HepG2 (cell line): Measurements from ENCODE around the gene KANK3. TPM values are rescaled to one million over a fixed set of nuclear protein-coding genes. Genes with fewer than 3 reads are reported as not detected.

Experiments used
- ATAC-seq: fragments of 200-7000 bp; cut with Tn5 transposase; 3 replicates; pipeline ENCODE4 v1.9.1; 2020; ENCODE audit warnings: mild to moderate bottlenecking, moderate library complexity
- BruUV-seq: library from RNA; stranded (reverse); fragments of 400-500 nt; replicated peaks from 2 replicates; lab custom pipeline; 2021; lab: Mats Ljungman, UMichigan
- CTCF ChIA-PET: fragments of 300-600 bp; formaldehyde crosslinking; extraction: SDS; loops from one replicate; lab custom pipeline; 2021; ENCODE audit warnings: low total read pairs, inconsistent platforms, low intra/inter-chr PET ratio; lab: Yijun Ruan, JAX
- POLR2A ChIA-PET: fragments of 350-600 bp; sonication (Branson Sonifier 250); formaldehyde crosslinking; loops from one replicate; lab custom pipeline; 2020; ENCODE audit warnings: antibody characterized with exemption, inconsistent platforms; lab: Yijun Ruan, JAX
- DNase-seq: peaks from one replicate; pipeline ENCODE4 v3.0.0-alpha.2; 2015; ENCODE audit warnings: low spot score
- FAIRE-seq: peaks from 3 replicates; lab custom pipeline; 2011; peaks lifted over from hg19 to GRCh38; lab: Jason Lieb, UNC
- H2AFZ ChIP-seq: one replicate; pipeline ENCODE4 v1.6.1; 2011; ENCODE audit warnings: low read length, inconsistent platforms
- H3K27ac ChIP-seq: fragments of 300-600 bp; 3 replicates; pipeline ENCODE4 v1.8.0; 2011; ENCODE audit warnings: mixed run types, mild to moderate bottlenecking, mixed read lengths, low read length, inconsistent platforms; ENCODE audit not compliant: insufficient read depth; ENCODE audit errors: extremely low read length
- H3K27me3 ChIP-seq, 2 experiments: fragments of 200-600 bp in 1 of 2; 2 replicates in 1 of 2; 3 replicates in 1 of 2; pipeline versions ENCODE4 v1.6.0 to v1.8.0; 2011; ENCODE audit warnings: low read length in 2 of 2, mild to moderate bottlenecking in 2 of 2, moderate library complexity in 2 of 2, inconsistent platforms in 1 of 2; ENCODE audit not compliant: insufficient read depth in 2 of 2, control insufficient read depth in 1 of 2
- H3K36me3 ChIP-seq, 2 experiments: fragments of 200-600 bp in 1 of 2; replicated peaks in 1 of 2; 2 replicates in 1 of 2; 3 replicates in 1 of 2; pipeline versions ENCODE4 v1.5.1 to v1.8.0; 2011; ENCODE audit warnings: low read length in 2 of 2, inconsistent platforms in 1 of 2; ENCODE audit not compliant: insufficient read depth in 2 of 2, control insufficient read depth in 1 of 2
- H3K4me1 ChIP-seq: 2 replicates; pipeline ENCODE4 v1.5.1; 2012; ENCODE audit warnings: low read length, inconsistent platforms; ENCODE audit not compliant: insufficient read depth
- H3K4me2 ChIP-seq: 2 replicates; pipeline ENCODE4 v1.6.0; 2011; ENCODE audit warnings: low read depth, low read length, inconsistent platforms
- H3K4me3 ChIP-seq, 3 experiments: fragments of 200-600 bp in 1 of 3; sonication (generic), shearing (Covaris generic) in 1 of 3; replicated peaks in 1 of 3; 2 replicates each; pipeline ENCODE4 v1.5.1; 2011 to 2016; ENCODE audit warnings: low read length in 3 of 3, inconsistent platforms in 2 of 3, low read depth in 2 of 3, mild to moderate bottlenecking in 2 of 3, control low read depth in 1 of 3, mixed read lengths in 1 of 3; ENCODE audit not compliant: insufficient read depth in 1 of 3
- H3K79me2 ChIP-seq: one replicate; pipeline ENCODE4 v1.6.1; 2011; ENCODE audit warnings: low read length, inconsistent platforms; ENCODE audit not compliant: insufficient read depth
- H3K9ac ChIP-seq: 2 replicates; pipeline ENCODE4 v1.6.0; 2011; ENCODE audit warnings: mild to moderate bottlenecking, low read depth, low read length, inconsistent platforms; ENCODE audit not compliant: insufficient read depth
- H3K9me3 ChIP-seq: 2 replicates; pipeline ENCODE4 v1.5.1; 2012; ENCODE audit warnings: mild to moderate bottlenecking, low read length
- H4K20me1 ChIP-seq: 2 replicates; pipeline ENCODE4 v1.6.0; 2011; ENCODE audit warnings: inconsistent platforms, mild to moderate bottlenecking, low read length, moderate library complexity; ENCODE audit not compliant: insufficient read depth
- ASH2L ChIP-seq: fragments of 300-600, 200-600 bp; sonication (generic); IDR thresholded peaks from 2 replicates; pipeline ENCODE4 v1.7.0; 2017; ENCODE audit warnings: low read depth, mild to moderate bottlenecking, moderate library complexity, mixed read lengths, low read length; ENCODE audit not compliant: insufficient read length
- HINFP ChIP-seq: sonication (generic); formaldehyde crosslinking; IDR thresholded peaks from 2 replicates; pipeline ENCODE4 v1.4.0; 2020; ENCODE audit warnings: low read depth, mild to moderate bottlenecking, missing genetic modification reagents
- IRF9 ChIP-seq: sonication (generic); formaldehyde crosslinking; IDR thresholded peaks from 2 replicates; pipeline ENCODE4 v1.8.0; 2022; ENCODE audit warnings: missing genetic modification reagents, mild to moderate bottlenecking, borderline replicate concordance
- KLF13 ChIP-seq: sonication (generic); formaldehyde crosslinking; IDR thresholded peaks from 2 replicates; pipeline ENCODE4 v1.4.0; 2020; ENCODE audit warnings: mild to moderate bottlenecking, missing genetic modification reagents
- LCORL ChIP-seq, 2 experiments: fragments of 450-650 bp in 1 of 2; sonication (generic) in 1 of 2; formaldehyde crosslinking in 1 of 2; IDR thresholded peaks; 2 replicates each; pipeline versions ENCODE4 v1.5.0 to v1.6.1; 2017 to 2020; ENCODE audit warnings: antibody characterized with exemption in 1 of 2, missing genetic modification reagents in 1 of 2
- RARG ChIP-seq: sonication (generic); formaldehyde crosslinking; IDR thresholded peaks from 2 replicates; pipeline ENCODE4 v1.4.0; 2020; ENCODE audit warnings: low read depth, mild to moderate bottlenecking, missing genetic modification reagents
- SP140L ChIP-seq: sonication (generic); formaldehyde crosslinking; IDR thresholded peaks from 2 replicates; pipeline ENCODE4 v1.4.0; 2020; ENCODE audit warnings: missing genetic modification reagents, borderline replicate concordance
- ZSCAN25 ChIP-seq: sonication (generic); formaldehyde crosslinking; IDR thresholded peaks from 2 replicates; pipeline ENCODE4 v1.8.0; 2022; ENCODE audit warnings: mild to moderate bottlenecking, missing genetic modification reagents
- whole genome bisulfite sequencing: methylation state at CpG from one replicate; pipeline ENCODE4 v1.1.6; 2017; ENCODE audit warnings: low lambda C conversion rate; 5-methylcytosine and 5-hydroxymethylcytosine counted together
- in situ Hi-C: cut with HindIII; loops from 2 replicates; pipeline ENCODE4 v1.10.0; 2017; ENCODE audit warnings: low pct_unique_long_range_greater_than_20kb; ENCODE audit not compliant: extremely low pct_ligation_motif_present
- intact Hi-C: fragments of 100-400 bp; cut with micrococcal nuclease; formaldehyde crosslinking; loops from one replicate; pipeline ENCODE4 v1.10.0; 2022; ENCODE audit not compliant: unreplicated experiment
- polyA plus RNA-seq, 8 experiments: library from polyadenylated mRNA; depleted of rRNA in 3 of 8; stranded (reverse) in 7 of 8; unstranded in 1 of 8; fragments of >200 nt; fragmentation: Illumina TruSeq in 4 of 8; extraction: Trizol in 4 of 8; gene quantifications; 2 replicates each; pipeline versions ENCODE4 v1.2.1 to v1.2.3, GENCODE V29; 2011 to 2016; ENCODE audit warnings: low read depth in 4 of 8, missing spikeins in 1 of 8, mixed read lengths in 1 of 8; ENCODE audit not compliant: insufficient read depth in 1 of 8
- total RNA-seq, 5 experiments: library from RNA; depleted of rRNA; stranded (reverse); fragments of >200 nt; fragmentation: Illumina TruSeq; extraction: Trizol; gene quantifications; 2 replicates each; pipeline ENCODE4 v1.2.3, GENCODE V29; 2016; ENCODE audit warnings: low read depth in 1 of 5
- TF ChIP-seq, protein P1 (sequence below): sonication (generic); formaldehyde crosslinking; IDR thresholded peaks from 2 replicates; pipeline ENCODE4 v1.4.0; 2020; ENCODE audit warnings: mild to moderate bottlenecking, low read depth, missing genetic modification reagents
- TF ChIP-seq, protein P2 (sequence below): sonication (generic); formaldehyde crosslinking; IDR thresholded peaks from 2 replicates; pipeline ENCODE4 v1.4.0; 2020; ENCODE audit warnings: missing genetic modification reagents
- TF ChIP-seq, protein P3 (sequence below): sonication (generic); formaldehyde crosslinking; IDR thresholded peaks from 2 replicates; pipeline ENCODE4 v1.8.0; 2022; ENCODE audit warnings: mild to moderate bottlenecking, missing genetic modification reagents; ENCODE audit not compliant: insufficient replicate concordance
- TF ChIP-seq, protein P4 (sequence below): sonication (generic); formaldehyde crosslinking; IDR thresholded peaks from 2 replicates; pipeline ENCODE4 v1.8.1; 2023; ENCODE audit warnings: missing genetic modification reagents, mild to moderate bottlenecking, borderline replicate concordance

KANK3 gene
- total and polyA plus RNA-seq, 2 of the 13 experiments (the other 11 are each of a cell fraction or from before 2014, with no cell fraction given), result 0.15 to 0.20 TPM

- H3K9me3 ChIP-seq, result no peaks in the 10 kb centered on the region
- TSS peak; percentile 47 for BruUV-seq
- CTCF ChIA-PET, result no interaction called here
- H3K4me1 ChIP-seq, result peaks cover 39% of the 10 kb centered on the region
- POLR2A ChIA-PET, result interaction anchor here (0.7 to 5.8 kb wide), 2 partner anchors 12 to 15 kb away, joined by 3 to 39 read pairs; partner anchors contain the start of genes NDUFA7 and RPS28
- H3K79me2 ChIP-seq, result peaks cover 17% of the 10 kb centered on the region
- FAIRE-seq, result no peak
- H2AFZ ChIP-seq, result no peak overlapping the region
- no peaks in the 10 kb centered on the region for H4K20me1 ChIP-seq
- 3% methylated on average over 19 of the region's 24 CpGs for WGBS
- H3K36me3 ChIP-seq, result peaks cover 15 to 28% of the 10 kb centered on the region in 2 experiments; a peak in 4 of 5 replicates
- peak overlapping the region; percentile 89 for H3K9ac ChIP-seq
- H3K27ac ChIP-seq, result peak overlapping the region; percentile 85
- ATAC-seq, result peak; percentile 62
- H3K4me2 ChIP-seq, result peak overlapping the region; percentile 98
- peak overlapping the region; percentile 50 to 77 (median 66) for H3K4me3 ChIP-seq
- in situ Hi-C loops, result loop anchor here (5.0 kb wide), 1 partner anchor 45 kb away; no protein-coding TSS in a partner anchor
- DNase-seq, result peak; percentile 23
- intact Hi-C loops, result no loop called here
- no peaks in the 10 kb centered on the region for H3K27me3 ChIP-seq
- TF ChIP-seq HINFP (CRISPR knock-in tag) (0 out of 2 replicates have a peak, but pooled peaks have one; percentile 14), IRF9 (CRISPR knock-in tag) (no peak), KLF13 (CRISPR knock-in tag) (0 out of 2 replicates have a peak, but pooled peaks have one; percentile 55), RARG (0 out of 2 replicates have a peak, but pooled peaks have one; percentile 69), LCORL (IDR thresholded peaks at IDR 0.05) (no peak), LCORL (CRISPR knock-in tag; IDR thresholded peaks at IDR 0.05) (peak; percentile 12; the same call in 1 of the 2 replicates), ASH2L (no peak), ZSCAN25 (CRISPR knock-in tag) (0 out of 2 replicates have a peak, but pooled peaks have one; percentile 23), SP140L (no peak)
- TF ChIP-seq, protein P1, sequence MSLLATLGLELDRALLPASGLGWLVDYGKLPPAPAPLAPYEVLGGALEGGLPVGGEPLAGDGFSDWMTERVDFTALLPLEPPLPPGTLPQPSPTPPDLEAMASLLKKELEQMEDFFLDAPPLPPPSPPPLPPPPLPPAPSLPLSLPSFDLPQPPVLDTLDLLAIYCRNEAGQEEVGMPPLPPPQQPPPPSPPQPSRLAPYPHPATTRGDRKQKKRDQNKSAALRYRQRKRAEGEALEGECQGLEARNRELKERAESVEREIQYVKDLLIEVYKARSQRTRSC (CRISPR knock-in tag), result 0 out of 2 replicates have a peak, but pooled peaks have one; percentile 12
- TF ChIP-seq, protein P2, sequence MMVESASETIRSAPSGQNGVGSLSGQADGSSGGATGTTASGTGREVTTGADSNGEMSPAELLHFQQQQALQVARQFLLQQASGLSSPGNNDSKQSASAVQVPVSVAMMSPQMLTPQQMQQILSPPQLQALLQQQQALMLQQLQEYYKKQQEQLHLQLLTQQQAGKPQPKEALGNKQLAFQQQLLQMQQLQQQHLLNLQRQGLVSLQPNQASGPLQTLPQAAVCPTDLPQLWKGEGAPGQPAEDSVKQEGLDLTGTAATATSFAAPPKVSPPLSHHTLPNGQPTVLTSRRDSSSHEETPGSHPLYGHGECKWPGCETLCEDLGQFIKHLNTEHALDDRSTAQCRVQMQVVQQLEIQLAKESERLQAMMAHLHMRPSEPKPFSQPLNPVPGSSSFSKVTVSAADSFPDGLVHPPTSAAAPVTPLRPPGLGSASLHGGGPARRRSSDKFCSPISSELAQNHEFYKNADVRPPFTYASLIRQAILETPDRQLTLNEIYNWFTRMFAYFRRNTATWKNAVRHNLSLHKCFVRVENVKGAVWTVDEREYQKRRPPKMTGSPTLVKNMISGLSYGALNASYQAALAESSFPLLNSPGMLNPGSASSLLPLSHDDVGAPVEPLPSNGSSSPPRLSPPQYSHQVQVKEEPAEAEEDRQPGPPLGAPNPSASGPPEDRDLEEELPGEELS (CRISPR knock-in tag), result no peak
- TF ChIP-seq, protein P3, sequence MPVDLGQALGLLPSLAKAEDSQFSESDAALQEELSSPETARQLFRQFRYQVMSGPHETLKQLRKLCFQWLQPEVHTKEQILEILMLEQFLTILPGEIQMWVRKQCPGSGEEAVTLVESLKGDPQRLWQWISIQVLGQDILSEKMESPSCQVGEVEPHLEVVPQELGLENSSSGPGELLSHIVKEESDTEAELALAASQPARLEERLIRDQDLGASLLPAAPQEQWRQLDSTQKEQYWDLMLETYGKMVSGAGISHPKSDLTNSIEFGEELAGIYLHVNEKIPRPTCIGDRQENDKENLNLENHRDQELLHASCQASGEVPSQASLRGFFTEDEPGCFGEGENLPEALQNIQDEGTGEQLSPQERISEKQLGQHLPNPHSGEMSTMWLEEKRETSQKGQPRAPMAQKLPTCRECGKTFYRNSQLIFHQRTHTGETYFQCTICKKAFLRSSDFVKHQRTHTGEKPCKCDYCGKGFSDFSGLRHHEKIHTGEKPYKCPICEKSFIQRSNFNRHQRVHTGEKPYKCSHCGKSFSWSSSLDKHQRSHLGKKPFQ (CRISPR knock-in tag), result peak; percentile 46
- TF ChIP-seq, protein P4, sequence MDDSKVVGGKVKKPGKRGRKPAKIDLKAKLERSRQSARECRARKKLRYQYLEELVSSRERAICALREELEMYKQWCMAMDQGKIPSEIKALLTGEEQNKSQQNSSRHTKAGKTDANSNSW (CRISPR knock-in tag), result no peak
Measured at GRCh38 chr19:8307400-8307964, 35.6 kb downstream of the KANK3 start.
